Neural progenitor cell (in vitro differentiated cells): ENCODE measurements around the gene ENO4.

Experiments used
- CTCF ChIP-seq: fragments of 200-600 bp; sonication (generic); IDR thresholded peaks from 2 replicates; pipeline ENCODE4 v1.5.1; 2017; ENCODE audit warnings: antibody characterized with exemption, mild to moderate bottlenecking
- EZH2 ChIP-seq: fragments of 200-600 bp; sonication (generic); IDR thresholded peaks from 2 replicates; pipeline ENCODE4 v1.6.1; 2017; ENCODE audit warnings: antibody characterized with exemption, mild to moderate bottlenecking, moderate library complexity
- EZH2phosphoT487 ChIP-seq: fragments of 200-600 bp; sonication (generic); IDR thresholded peaks from 2 replicates; pipeline ENCODE4 v1.6.1; 2017; ENCODE audit warnings: antibody characterized with exemption

DNA sequence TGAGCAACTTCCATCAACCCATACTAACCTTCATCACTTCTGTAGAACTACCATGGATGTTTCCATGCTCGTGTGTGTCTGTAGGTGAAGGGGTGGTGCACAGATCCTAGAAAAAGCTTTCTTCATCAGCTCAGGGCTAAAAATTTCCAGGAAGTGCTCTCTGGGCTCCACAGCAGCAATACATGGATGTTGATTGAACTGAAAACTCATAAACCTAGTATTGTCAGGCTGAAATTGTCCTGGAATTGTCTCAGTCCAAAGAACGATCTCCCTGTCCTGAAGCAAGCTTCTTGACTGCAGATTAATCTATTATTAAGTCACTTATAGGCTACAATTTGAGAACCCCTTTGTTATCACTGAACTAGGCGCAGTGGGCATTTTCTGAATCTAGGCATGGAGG, 39.8 kb downstream of the ENO4 start:
- TF ChIP-seq CTCF (no peak), EZH2phosphoT487 (no peak), EZH2 (no peak)
